Ovary (tissue), 7 donors: ENCODE measurements around the gene MTCL3.

ENCODE experiments used
- DNase-seq, 5 donors: peaks; one replicate each; pipeline ENCODE4 v3.0.0-alpha.2; 2019 to 2020
- H3K27ac ChIP-seq, 2 donors: fragments of 200-600 bp; one replicate each; pipeline versions ENCODE4 v1.5.1 to v1.8.0; 2019 to 2022
- H3K27me3 ChIP-seq: fragments of 200-600 bp; one replicate; pipeline ENCODE4 v1.8.0; 2022
- H3K36me3 ChIP-seq: fragments of 200-600 bp; sonication (generic); one replicate; pipeline ENCODE4 v1.5.1; 2019
- H3K4me1 ChIP-seq: one replicate; pipeline ENCODE4 v1.8.1; 2013; ENCODE audit warnings: mild to moderate bottlenecking, moderate library complexity; ENCODE audit not compliant: insufficient read depth
- H3K4me3 ChIP-seq: fragments of 200-600 bp; sonication (generic); one replicate; pipeline ENCODE4 v1.5.1; 2017
- H3K9me3 ChIP-seq, 2 donors: fragments of 200-600 bp in 1 of 2; sonication (generic) in 1 of 2; one replicate each; pipeline versions ENCODE4 v1.5.1 to v1.8.1; 2013 to 2019; ENCODE audit warnings: mild to moderate bottlenecking in 1 of 2, moderate library complexity in 1 of 2
- CTCF ChIP-seq, 3 donors: fragments of 450-650 bp in 2 of 3; fragments of 200-600 bp in 1 of 3; IDR thresholded peaks; one replicate each; pipeline versions ENCODE4 v1.5.1 to v1.8.0; 2016 to 2022; ENCODE audit warnings: antibody characterized with exemption in 3 of 3, mild to moderate bottlenecking in 1 of 3
- EP300 ChIP-seq: sonication (generic); formaldehyde crosslinking; IDR thresholded peaks from one replicate; pipeline ENCODE4 v1.6.1; 2017; ENCODE audit warnings: antibody characterized with exemption
- POLR2A ChIP-seq: fragments of 450-650 bp; IDR thresholded peaks from one replicate; pipeline ENCODE4 v1.6.1; 2017; ENCODE audit warnings: antibody characterized with exemption, mild to moderate bottlenecking, moderate library complexity
- WGBS, 3 donors: extraction: QIAGEN DNeasy Blood & Tissue Kit in 1 of 3; methylation state at CpG; one replicate each; pipeline versions ENCODE4 v1.1.5 to v1.1.7; 2013 to 2017; 5-methylcytosine and 5-hydroxymethylcytosine counted together
- intact Hi-C, 4 donors: fragments of 100-400 bp; cut with DNase I; formaldehyde crosslinking; loops; one replicate each; pipeline versions ENCODE4 v1.11.0 to v1.15.1; 2022 to 2023
- donor health status: DM: no; HTN: no; CAD: no; lungs with moderate emphysema.
- donor health status: DM: no; HTN: no; CAD: no.
- donor health status: Bipolar disorder and iron deficiency.
- donor health status: DM: no; HTN: no; CAD: no.
- donor health status: DM: yes; HTN: yes; CAD: no.

MTCL3 gene

GRCh38 chr6:127517693-127518092 lies 1.4 kb downstream of the MTCL3 start:
- intact Hi-C loops: no loop called here
- Histone ChIP-seq H3K27me3 (no peaks in the 10 kb centered on the region), H3K36me3 (no peaks in the 10 kb centered on the region), H3K9me3 (no peaks in the 10 kb centered on the region), H3K27ac (no peak overlapping the region), H3K4me1 (peaks cover 12% of the 10 kb centered on the region), H3K4me3 (no peak overlapping the region)
- no peak for DNase-seq
- 80 to 82% (median 81%) methylated on average over 2 of the region's 2 CpGs for WGBS, 3 donors
- TF ChIP-seq CTCF (IDR thresholded peaks at IDR 0.05) (no peak), EP300 (no peak), POLR2A (no peak)

- intact Hi-C loops: no loop called here
- DNase-seq: no peak
- Histone ChIP-seq H3K4me3 (peak overlapping the region; percentile 60), H3K9me3 (no peaks in the 10 kb centered on the region), H3K4me1 (peaks cover 12% of the 10 kb centered on the region), H3K27ac (no peak overlapping the region), H3K27me3 (no peaks in the 10 kb centered on the region), H3K36me3 (no peaks in the 10 kb centered on the region)
- TF ChIP-seq POLR2A (no peak), EP300 (no peak), CTCF (IDR thresholded peaks at IDR 0.05) (no peak)
- WGBS, 3 donors: 10 to 15% (median 15%) methylated on average over 6 of the region's 6 CpGs
Observed at GRCh38 chr6:127516662-127517273, 2.4 kb downstream of the MTCL3 start.

GRCh38 chr6:127515794-127516661 lies 3.1 kb downstream of the MTCL3 start:
- peak; percentile 60 to 78 (median 74) for DNase-seq
- Histone ChIP-seq H3K27ac (no peak overlapping the region), H3K9me3 (no peaks in the 10 kb centered on the region), H3K36me3 (no peaks in the 10 kb centered on the region), H3K27me3 (no peaks in the 10 kb centered on the region), H3K4me3 (peak overlapping the region; percentile 60), H3K4me1 (peaks cover 12% of the 10 kb centered on the region)
- TF ChIP-seq EP300: no peak
- TF ChIP-seq CTCF (IDR thresholded peaks at IDR 0.05): peak in 1 of 3 donors; percentile 24
- WGBS, 3 donors: 0 to 2% (median 1%) methylated on average over 42 to 76 of the region's 76 CpGs
- intact Hi-C loops: no loop called here

GRCh38 chr6:127515234-127515793 lies 3.8 kb downstream of the MTCL3 start:
- Histone ChIP-seq H3K4me3 (peak overlapping the region; percentile 60), H3K36me3 (no peaks in the 10 kb centered on the region), H3K27me3 (no peaks in the 10 kb centered on the region), H3K9me3 (no peaks in the 10 kb centered on the region), H3K27ac (no peak overlapping the region), H3K4me1 (peaks cover 12% of the 10 kb centered on the region)
- DNase-seq: peak in 2 of 5 donors; percentile 15 to 30
- no peak for TF ChIP-seq POLR2A
- TF ChIP-seq CTCF (IDR thresholded peaks at IDR 0.05): no peak
- intact Hi-C loops: no loop called here
- WGBS, 3 donors: 1% methylated on average over 29 to 38 of the region's 38 CpGs
